Fibroblast of pulmonary artery (primary cell): ENCODE data around the gene LSM7.

Experiments used
- DNase-seq: peaks from one replicate; pipeline ENCODE4 v3.0.0-alpha.2; 2010; ENCODE audit warnings: low read depth
- H3K4me3 ChIP-seq: replicated peaks from 2 replicates; pipeline ENCODE4 v1.5.1; 2011; ENCODE audit warnings: low read depth, mild to moderate bottlenecking, control low read depth, low read length, moderate library complexity
- CTCF ChIP-seq: IDR thresholded peaks from 2 replicates; pipeline ENCODE4 v1.5.1; 2011; ENCODE audit warnings: mild to moderate bottlenecking, control low read depth, low read length, inconsistent platforms; ENCODE audit errors: missing control alignments

The LSM7 gene

GRCh38 chr19:2328401-2329148 is at the start of gene LSM7, which contains the start of gene SPPL2B:
Gene LSM7, minus strand, starts transcription at chr19:2328586. Its CDS starts 20 bp downstream, at chr19:2328566.
Gene SPPL2B, plus strand, starts transcription at chr19:2328684. Its CDS starts 26 bp downstream, at chr19:2328710.
- TF ChIP-seq CTCF = no peak
- peak within 1 kb of the TSS; percentile 95 for H3K4me3 ChIP-seq
- peak; percentile 87 for DNase-seq

- no peak overlapping the region for H3K4me3 ChIP-seq
- no peak for TF ChIP-seq CTCF
- no peak for DNase-seq
These were observed 48.6 kb upstream of the LSM7 start for GRCh38 chr19:2376784-2377519.

- TF ChIP-seq CTCF = no peak
- no peak for DNase-seq
These were observed 47.2 kb upstream of the LSM7 start for GRCh38 chr19:2375353-2376121.

GRCh38 chr19:2374808-2375207 is 46.4 kb upstream of the LSM7 start:
- no peak overlapping the region for H3K4me3 ChIP-seq
- no peak for TF ChIP-seq CTCF
- DNase-seq = no peak

More at GRCh38 chr19:2375353-2376121, 47.2 kb upstream of the LSM7 start:
- no peak overlapping the region for H3K4me3 ChIP-seq

GRCh38 chr19:2372076-2372612 is 43.8 kb upstream of the LSM7 start:
- H3K4me3 ChIP-seq = no peak overlapping the region
- no peak for TF ChIP-seq CTCF
- DNase-seq = no peak

- peak; percentile 16 for DNase-seq
- TF ChIP-seq CTCF = no peak
- H3K4me3 ChIP-seq = no peak overlapping the region
These were observed 43.3 kb upstream of the LSM7 start for GRCh38 chr19:2371656-2372055.
